ENCODE measurements around the gene FTCD.

GRCh38 chr21:46092811-46093667 lies 62.3 kb downstream of the FTCD start:
- no peak for TF ChIP-seq POLR2A (IDR thresholded peaks at IDR 0.05; ENCODE audit: low read depth, low read length)
- TF ChIP-seq POLR2AphosphoS5 (IDR thresholded peaks at IDR 0.05; ENCODE audit: low read depth, low read length) = no peak
